Adrenal gland (tissue), 12 donors: Measurements from ENCODE around the gene TBKBP1. TPM values are rescaled to one million over a fixed set of nuclear protein-coding genes. Genes with fewer than 3 reads are reported as not detected.

Experiments
- DNase-seq, 7 donors: peaks; one replicate each; pipeline ENCODE4 v3.0.0-alpha.2; 2019 to 2020
- H3K27ac ChIP-seq, 5 donors: fragments of 200-600 bp; sonication (generic) in 4 of 5; 1 replicate in 3 of 5; 2 replicates in 2 of 5; pipeline versions ENCODE4 v1.5.1 to v1.8.0; 2016 to 2020; ENCODE audit warnings: mild to moderate bottlenecking in 1 of 5
- H3K27me3 ChIP-seq: fragments of 200-600 bp; 2 replicates; pipeline ENCODE4 v1.8.0; 2021
- H3K36me3 ChIP-seq, 2 donors: fragments of 200-600 bp; replicated peaks in 1 of 2; 1 replicate in 1 of 2; 2 replicates in 1 of 2; pipeline versions ENCODE4 v1.5.1 to v1.8.0; 2018 to 2022
- H3K4me1 ChIP-seq, 2 donors: fragments of 200-600 bp; replicated peaks in 1 of 2; 1 replicate in 1 of 2; 2 replicates in 1 of 2; pipeline versions ENCODE4 v1.5.1 to v1.8.0; 2018 to 2021
- H3K4me3 ChIP-seq, 4 donors: fragments of 200-600 bp; sonication (generic) in 3 of 4; one replicate each; pipeline ENCODE4 v1.5.1; 2016 to 2018
- H3K9me3 ChIP-seq, 3 donors: fragments of 200-600 bp; sonication (generic) in 1 of 3; replicated peaks in 1 of 3; 1 replicate in 2 of 3; 2 replicates in 1 of 3; pipeline versions ENCODE4 v1.5.1 to v1.8.0; 2016 to 2021
- CTCF ChIP-seq, 6 experiments: fragments of 450-650 bp in 4 of 6; fragments of 200-600 bp in 2 of 6; sonication (generic) in 1 of 6; IDR thresholded peaks; 1 replicate in 5 of 6; 2 replicates in 1 of 6; pipeline versions ENCODE4 v1.5.1 to v1.8.0; 2016 to 2021; ENCODE audit warnings: antibody characterized with exemption in 6 of 6, mild to moderate bottlenecking in 2 of 6, moderate library complexity in 1 of 6
- POLR2A ChIP-seq, 2 donors: fragments of 450-650 bp; IDR thresholded peaks; one replicate each; pipeline ENCODE4 v1.6.1; 2017; ENCODE audit warnings: antibody characterized with exemption in 2 of 2, mild to moderate bottlenecking in 2 of 2, moderate library complexity in 1 of 2
- WGBS, 4 donors: extraction: QIAGEN DNeasy Blood & Tissue Kit in 2 of 4; methylation state at CpG; one replicate each; pipeline versions ENCODE4 v1.1.5 to v1.1.7; 2013 to 2017; 5-methylcytosine and 5-hydroxymethylcytosine counted together
- intact Hi-C, 2 donors: fragments of 100-400 bp; cut with DNase I; formaldehyde crosslinking; loops; one replicate each; pipeline versions ENCODE4 v1.14.1 to v1.15.0; 2022 to 2023
- polyA plus RNA-seq, 3 donors: library from polyadenylated mRNA; stranded (reverse); fragments of 200-250 nt in 2 of 3; fragments of 350-450 nt in 1 of 3; fragmentation: Illumina TruSeq in 1 of 3; extraction: RNeasy Lipid Tissue Mini Kit (QIAGEN cat#74804) in 1 of 3; gene quantifications; one replicate each; pipeline ENCODE4 v1.2.3, GENCODE V29; 2013 to 2014
- total RNA-seq, 9 donors: library from RNA; depleted of rRNA in 4 of 9; stranded (reverse); fragments of >200 nt in 4 of 9; fragments of 120-200 nt in 1 of 9; fragmentation: NEBNext Ultra II Directional in 1 of 9; extraction: Animal tissue kit (Norgen Biotek cat#: 25700) in 1 of 9; gene quantifications; one replicate each; pipeline versions ENCODE4 v1.1.0 to v1.2.4, GENCODE V29; 2013 to 2023
- donor health status: healthy with polysubstance abuse.
- donor health status: Bipolar disorder and iron deficiency.
- donor health status: DM: yes; HTN: yes; CAD: no.
- donor health status: DM: no; HTN: no; CAD: no.
- donor health status: DM: no; HTN: no; CAD: no.
- donor health status: DM: yes; HTN: yes; CAD: no.

The TBKBP1 gene
- total and polyA plus RNA-seq, 12 donors, result 3.9 to 63.9 (median 11.5) TPM

- Histone ChIP-seq H3K4me3 (no peak overlapping the region), H3K27ac (no peak overlapping the region), H3K9me3 (no peaks in the 10 kb centered on the region), H3K27me3 (no peaks in the 10 kb centered on the region), H3K36me3 (peaks cover 0 to 15% of the 10 kb centered on the region in 2 donors), H3K4me1 (no peaks in the 10 kb centered on the region)
- WGBS, 4 donors, result 59 to 80% (median 63%) methylated on average over 1 to 5 of the region's 5 CpGs
- no peak for TF ChIP-seq CTCF (IDR thresholded peaks at IDR 0.05)
- no peak for TF ChIP-seq POLR2A (IDR thresholded peaks at IDR 0.05)
- no peak for DNase-seq
- intact Hi-C loops, result no loop called here
These were observed 18.5 kb downstream of the TBKBP1 start for GRCh38 chr17:47712330-47713023.

- TF ChIP-seq POLR2A (IDR thresholded peaks at IDR 0.05) (no peak), CTCF (IDR thresholded peaks at IDR 0.05) (no peak)
- H3K27me3 ChIP-seq, result no peaks in the 10 kb centered on the region
- H3K9me3 ChIP-seq, result no peaks in the 10 kb centered on the region
- intact Hi-C loops, result no loop called here
- no peaks in the 10 kb centered on the region for H3K4me1 ChIP-seq
- no peak for DNase-seq
- 48 to 59% (median 57%) methylated on average over 15 of the region's 15 CpGs for WGBS, 4 donors
- no peak overlapping the region for H3K4me3 ChIP-seq
- no peak overlapping the region for H3K27ac ChIP-seq
- H3K36me3 ChIP-seq, result peaks cover 0 to 15% of the 10 kb centered on the region in 2 donors
These were observed 20.2 kb downstream of the TBKBP1 start for GRCh38 chr17:47713980-47714700.

GRCh38 chr17:47714773-47715396 lies 20.9 kb downstream of the TBKBP1 start:
- Histone ChIP-seq H3K4me3 (no peak overlapping the region), H3K27me3 (no peaks in the 10 kb centered on the region), H3K4me1 (no peaks in the 10 kb centered on the region), H3K36me3 (peaks cover 0 to 8% of the 10 kb centered on the region in 2 donors), H3K27ac (no peak overlapping the region), H3K9me3 (no peaks in the 10 kb centered on the region)
- no peak for TF ChIP-seq CTCF (IDR thresholded peaks at IDR 0.05)
- TF ChIP-seq POLR2A (IDR thresholded peaks at IDR 0.05), result no peak
- intact Hi-C loops, result no loop called here
- WGBS, 4 donors, result 67 to 86% (median 76%) methylated on average over 4 to 6 of the region's 6 CpGs
- DNase-seq, result no peak

GRCh38 chr17:47715669-47716325 lies 21.8 kb downstream of the TBKBP1 start:
- H3K27ac ChIP-seq, result no peak overlapping the region
- DNase-seq, result no peak
- H3K36me3 ChIP-seq, result peaks cover 0 to 2% of the 10 kb centered on the region in 2 donors
- no peaks in the 10 kb centered on the region for H3K9me3 ChIP-seq
- no peak overlapping the region for H3K4me3 ChIP-seq
- 74 to 82% (median 79%) methylated on average over 10 of the region's 10 CpGs for WGBS, 4 donors
- H3K27me3 ChIP-seq, result peaks cover 5% of the 10 kb centered on the region
- no peaks in the 10 kb centered on the region for H3K4me1 ChIP-seq
- intact Hi-C loops, result no loop called here
- TF ChIP-seq CTCF (IDR thresholded peaks at IDR 0.05) (no peak), POLR2A (IDR thresholded peaks at IDR 0.05) (no peak)
